ENCODE measurements around the gene AP1AR.

The AP1AR gene

DNA sequence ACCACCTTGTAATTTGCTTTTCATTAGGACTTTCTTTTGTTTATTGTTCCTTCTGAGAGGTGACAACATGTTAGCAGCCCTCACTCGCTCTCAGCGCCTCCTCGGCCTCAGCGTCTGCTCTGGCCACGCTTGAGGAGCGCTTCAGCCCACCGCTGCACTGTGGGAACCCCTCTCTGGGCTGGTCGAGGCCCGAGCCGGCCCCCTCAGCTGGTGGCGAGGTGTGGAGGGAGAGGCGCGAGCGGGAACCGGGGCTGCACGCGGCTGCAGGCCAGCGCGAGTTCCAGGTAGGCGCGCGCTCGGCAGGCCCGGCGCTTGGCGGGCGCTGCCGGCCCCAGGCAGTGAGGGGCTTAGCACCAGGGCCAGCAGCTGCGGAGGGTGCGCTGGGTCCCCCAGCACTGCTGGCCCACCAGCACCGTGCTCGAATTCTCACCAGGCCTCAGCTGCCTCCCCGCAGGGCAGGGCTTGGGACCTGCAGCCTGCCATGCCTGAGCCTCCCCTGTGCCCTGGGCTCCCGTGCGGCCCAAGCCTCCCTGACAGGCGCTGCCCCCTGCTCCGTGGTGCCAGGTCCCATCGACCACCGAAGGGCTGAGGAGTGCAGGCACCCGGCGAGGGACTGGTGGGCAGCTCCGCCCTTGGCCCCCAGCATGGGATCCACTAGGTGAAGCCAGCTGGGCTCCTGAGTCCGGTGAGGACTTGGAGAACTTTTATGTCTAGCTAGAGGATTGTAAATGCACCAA is 9.2 kb upstream of the AP1AR start:
- no peak for DNase-seq

DNA sequence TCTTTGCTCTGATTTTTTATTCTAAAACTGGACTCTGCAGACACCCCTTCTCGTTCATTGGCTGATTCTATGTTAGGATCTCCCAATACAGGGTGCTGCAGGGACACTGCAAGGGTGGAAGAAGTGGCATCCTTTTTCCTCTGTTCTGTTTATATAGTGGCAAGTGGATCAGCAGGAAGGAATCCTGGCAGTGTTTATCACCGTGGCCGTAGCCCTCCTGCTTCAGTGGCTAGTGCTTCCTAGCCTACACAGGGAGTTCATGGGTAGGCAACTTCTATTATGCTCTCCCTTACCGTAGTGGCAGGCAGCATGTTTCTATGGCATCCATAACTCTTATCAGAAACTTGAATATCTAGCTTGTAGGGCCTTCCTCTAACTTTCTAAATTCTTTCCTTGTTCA is 6.4 kb upstream of the AP1AR start:
- no peak for DNase-seq

DNA sequence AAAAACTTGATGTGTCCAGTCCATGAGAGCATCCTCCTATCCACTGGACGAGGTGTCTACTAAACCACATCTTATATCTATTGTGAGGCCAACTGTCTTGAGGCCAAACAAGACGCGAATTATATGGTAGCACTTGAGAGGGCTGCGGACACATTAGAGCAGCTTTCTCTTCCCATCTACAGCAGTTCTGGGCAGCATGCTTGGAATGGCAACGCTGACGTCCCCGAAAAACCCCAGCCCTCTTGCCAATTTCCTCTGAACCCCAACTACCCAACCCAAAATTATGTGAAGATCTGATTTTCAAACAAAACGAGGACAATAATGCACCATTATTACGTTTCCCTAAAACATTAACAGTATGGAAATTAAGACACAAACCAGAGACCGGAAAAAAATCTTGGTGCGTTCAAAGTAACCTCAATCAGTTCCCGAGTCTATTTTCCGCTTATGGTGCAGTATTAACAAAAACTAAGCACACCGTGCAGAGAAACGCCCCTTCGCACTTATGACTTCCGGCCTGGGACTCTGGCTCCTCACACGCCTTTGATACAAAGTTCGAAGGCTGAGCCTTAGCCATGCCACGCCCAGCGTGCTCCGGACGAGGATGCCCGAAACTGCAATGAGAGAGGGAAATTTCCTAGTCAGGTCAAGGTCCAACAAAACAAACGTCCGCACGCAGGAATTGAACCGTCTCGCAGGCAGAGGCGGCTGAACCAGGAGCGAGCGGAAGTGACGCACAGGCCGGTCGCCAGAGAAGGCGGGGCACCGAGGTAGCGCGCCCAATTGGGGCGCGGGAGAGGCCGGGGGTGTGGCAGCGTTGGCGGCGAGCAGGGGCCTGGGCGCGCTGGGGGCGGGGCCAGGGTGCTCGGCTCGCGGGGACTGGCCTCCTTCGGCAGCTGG is 458 bp upstream of the AP1AR start:
- DNase-seq: peak; percentile 98

DNA sequence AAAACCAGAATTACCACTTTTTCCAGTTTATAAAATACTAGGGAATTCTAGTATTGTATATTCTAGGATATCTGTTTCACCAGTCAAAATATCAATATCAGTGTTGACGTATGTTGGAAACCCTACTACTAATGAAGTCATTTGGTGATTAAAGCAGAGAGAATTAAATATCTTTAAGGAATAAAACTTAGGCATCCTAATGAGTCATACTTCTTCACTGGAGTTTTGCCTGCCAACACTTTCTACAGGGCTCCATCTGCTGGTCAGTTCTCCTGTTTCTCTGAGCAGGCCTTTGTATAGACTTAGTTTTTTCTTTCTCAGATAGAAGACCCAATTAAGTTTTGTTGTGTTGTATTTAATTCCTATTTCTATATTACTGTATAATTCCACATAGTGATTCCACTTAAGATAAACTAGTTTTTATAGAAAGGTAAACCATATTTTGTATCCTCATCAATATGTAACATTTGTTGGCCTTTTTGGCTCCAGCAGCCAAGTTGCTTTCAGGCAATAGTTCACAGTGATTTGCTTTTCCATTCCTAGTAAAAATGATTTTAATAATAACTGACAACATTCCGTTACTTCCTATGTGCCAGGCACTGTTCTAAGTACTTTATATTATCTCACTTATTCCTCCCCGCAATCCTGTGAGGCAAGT is 3.5 kb downstream of the AP1AR start:
- peak; percentile 84 for DNase-seq

DNA sequence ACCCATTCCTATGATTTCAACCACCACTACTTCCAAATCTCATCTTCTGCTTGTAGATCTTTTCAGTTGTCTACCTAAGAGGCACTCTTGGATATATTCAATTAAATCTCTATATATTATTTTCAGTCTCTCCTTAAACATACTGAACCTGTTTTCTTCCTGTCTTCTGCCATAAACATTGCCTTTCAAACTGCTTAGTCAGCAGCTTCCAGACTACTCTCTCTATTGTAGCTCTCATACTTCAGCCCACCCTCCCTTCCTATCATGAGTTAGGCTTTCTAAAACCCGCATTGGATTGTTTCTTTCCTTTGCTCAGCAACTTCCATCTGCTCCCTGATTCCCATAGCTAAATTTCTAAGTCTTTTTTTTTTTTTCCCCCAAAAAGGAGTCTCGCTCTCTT is 4.5 kb downstream of the AP1AR start:
- no peak for DNase-seq

DNA sequence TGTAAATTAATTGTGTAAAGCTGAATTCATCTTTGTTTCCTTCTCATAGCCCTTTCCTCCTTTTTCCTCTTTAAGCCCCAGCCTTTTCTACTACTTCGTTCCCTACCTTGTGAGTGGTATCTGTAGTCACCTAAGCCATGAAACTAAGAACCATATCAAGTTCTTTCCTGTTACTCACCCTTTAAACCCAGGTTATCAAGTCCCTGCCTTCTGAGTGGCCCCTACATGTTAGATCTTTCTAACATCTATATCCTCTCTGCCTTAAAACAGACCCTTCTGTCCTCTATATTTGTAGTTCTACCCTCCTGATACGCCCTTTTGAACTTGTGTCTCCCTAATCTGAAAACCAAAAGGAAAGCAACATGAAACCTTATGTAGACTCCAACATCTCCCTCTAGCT is 7.2 kb downstream of the AP1AR start:
- no peak for DNase-seq

DNA sequence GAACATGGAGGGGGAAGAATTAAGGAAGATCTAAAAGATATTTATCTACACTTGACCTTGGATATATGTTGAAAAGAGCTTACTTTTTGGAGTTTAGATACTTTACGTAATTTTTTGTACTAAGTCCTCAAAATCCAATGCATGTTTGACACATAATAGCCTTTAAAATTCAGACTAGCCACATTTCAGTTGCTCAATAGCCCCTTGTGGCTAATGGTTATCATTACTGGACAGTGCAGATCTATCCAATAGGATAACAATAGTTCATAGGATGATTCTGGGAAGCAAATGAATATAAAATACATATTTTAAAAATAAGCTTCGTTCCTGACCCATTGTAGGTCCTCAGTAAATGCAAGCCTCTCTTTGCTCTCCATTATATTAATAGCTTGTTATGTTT is 13.8 kb downstream of the AP1AR start:
- DNase-seq: no peak

DNA sequence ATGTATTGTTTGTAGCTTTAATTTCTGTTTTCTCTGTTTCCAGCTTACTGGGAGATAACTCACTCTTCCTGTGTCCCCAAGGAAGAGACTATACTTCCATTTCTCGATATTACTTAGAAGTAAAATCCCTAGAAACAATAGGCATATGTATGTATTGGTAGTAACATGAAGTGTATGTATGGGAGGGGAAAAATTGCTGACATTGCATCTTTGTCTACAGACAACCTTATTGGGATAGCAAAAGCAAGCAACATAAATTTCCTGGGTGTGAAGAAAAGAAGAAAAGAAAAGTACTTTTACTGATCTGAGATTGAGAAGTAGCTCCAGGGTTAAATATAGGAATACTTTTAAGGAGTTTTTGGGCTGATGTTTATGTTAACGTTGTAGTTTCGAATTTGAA is 15.4 kb downstream of the AP1AR start:
- no peak for DNase-seq

DNA sequence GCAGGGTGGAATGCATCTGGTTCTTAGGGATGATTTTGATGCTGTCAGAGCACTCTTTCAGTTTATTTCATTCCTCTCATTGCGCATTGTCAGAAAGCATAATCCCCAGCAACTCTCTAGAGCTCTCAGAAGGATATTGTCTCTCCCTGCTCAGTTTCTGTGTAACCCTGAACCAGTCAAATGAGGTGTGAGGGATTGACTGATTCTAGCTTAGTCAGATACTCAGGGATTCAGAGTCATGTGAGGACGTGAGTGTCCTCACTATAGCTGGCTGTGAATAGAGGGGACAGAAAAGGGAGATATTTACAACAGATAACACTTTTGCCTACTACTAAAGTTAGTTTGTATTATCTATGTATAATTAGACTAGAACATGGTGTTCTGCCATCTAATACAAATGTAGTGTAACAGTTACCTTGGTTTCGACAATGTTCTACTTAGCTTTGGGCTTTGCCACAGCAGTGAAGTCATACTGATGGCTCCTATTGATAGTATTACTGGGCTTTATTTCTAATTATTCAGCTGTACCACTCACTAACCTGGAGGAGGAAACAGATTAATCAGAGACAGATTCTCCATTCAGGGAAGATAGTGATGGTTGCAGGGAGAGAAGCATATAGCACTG is 19.5 kb downstream of the AP1AR start:
- DNase-seq: no peak

DNA sequence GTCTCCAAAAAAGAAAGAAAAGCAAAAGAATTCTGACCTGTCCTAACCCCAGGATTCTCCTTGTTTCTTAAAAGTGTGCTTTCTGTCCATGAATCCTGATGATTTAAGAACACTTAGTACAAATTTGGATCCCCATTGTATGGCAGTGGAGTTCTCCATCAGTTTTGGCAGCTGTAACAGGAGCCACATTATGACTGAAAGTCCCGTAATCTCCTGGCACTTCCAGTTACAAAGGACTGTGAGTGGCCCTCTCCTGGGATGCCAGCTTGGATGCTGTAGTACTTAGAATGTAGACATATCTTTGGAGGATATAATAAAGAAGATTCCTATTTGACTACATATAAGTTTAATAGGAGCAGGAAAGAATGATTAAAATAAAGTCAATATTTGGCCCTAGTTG is 20.6 kb downstream of the AP1AR start:
- DNase-seq: no peak

DNA sequence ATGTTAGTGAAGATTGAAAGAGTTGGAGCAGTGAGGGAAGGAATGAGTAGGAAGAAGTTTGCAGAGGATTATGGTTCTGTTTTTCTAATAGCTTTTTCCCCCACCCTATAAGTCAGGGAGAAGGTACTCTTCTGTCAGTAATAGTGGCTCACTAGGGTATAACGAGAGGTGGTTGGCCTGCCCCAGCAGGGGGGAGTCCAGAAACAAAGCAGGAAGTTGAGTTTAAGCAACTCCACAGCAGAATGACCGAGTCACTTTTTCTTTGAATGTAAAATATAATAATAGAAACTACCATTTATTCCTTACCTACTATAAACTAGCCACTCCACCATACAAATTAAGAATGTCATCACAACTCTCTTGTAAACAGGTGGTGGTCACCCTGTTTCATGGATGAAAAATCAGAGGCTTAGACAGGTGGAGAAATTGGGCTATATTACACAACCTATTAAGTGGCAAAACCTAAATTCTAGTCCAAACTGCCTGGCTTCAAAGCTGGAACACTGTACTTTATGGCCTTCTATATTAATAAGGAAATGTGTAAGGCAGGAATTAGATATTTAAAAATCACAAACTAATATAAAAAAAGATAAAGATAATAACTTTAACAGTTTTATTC is 21.9 kb downstream of the AP1AR start:
- DNase-seq: no peak

DNA sequence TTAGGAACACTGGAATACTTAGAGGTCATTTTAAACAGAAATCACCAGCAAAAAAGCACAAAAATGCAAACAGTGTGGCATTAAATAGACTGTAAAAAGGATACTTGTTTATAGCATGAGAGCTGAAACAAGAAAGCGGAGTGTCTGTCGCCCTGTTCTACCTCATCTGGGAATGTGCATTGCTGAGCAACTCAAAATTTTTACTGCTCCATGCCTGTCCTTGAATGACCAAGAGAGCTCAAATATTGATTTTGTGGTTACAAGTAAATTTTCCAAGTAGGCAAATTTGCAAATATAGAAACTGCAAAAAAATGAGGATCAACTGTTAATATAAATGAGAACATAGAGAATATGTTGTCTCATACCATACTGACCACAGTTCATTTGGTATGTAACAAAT is 25.5 kb downstream of the AP1AR start:
- no peak for DNase-seq

DNA sequence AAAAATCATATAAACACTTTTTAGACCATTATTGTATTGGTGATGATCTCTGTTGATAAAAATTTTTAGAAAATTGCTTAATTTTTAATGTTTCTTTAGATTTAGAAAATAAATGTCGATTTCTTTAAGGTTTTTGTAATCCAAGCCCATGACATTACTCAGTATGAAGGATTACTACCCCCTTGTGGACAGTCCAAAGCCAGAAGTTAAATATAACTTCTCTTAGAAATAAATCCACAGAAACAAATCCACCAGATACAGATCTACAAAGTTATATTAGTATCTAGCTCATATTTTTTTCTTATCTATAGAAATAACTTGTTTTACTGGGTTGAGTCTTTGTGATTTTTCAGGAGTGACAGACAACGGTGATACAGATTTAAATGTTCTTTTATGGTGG is 35.2 kb downstream of the AP1AR start:
- DNase-seq: no peak

DNA sequence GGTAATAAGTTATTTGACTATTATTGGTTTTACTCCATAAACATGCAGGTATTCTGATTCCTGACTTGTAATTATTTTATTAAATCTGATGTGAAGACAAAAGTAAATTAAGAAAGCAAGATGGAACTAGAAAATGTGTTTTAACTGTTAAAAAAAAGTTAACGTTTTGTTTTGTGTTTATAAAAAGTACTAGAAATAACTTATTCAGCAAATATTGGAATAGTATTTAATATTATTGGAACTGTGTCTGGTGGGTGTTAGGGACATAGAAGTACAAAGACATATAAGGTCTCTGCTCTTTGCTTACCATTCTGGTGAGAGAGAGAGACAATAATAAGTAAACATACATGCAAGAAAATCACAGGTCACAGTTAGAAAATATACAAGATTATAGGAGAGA is 38.5 kb downstream of the AP1AR start:
- no peak for DNase-seq

DNA sequence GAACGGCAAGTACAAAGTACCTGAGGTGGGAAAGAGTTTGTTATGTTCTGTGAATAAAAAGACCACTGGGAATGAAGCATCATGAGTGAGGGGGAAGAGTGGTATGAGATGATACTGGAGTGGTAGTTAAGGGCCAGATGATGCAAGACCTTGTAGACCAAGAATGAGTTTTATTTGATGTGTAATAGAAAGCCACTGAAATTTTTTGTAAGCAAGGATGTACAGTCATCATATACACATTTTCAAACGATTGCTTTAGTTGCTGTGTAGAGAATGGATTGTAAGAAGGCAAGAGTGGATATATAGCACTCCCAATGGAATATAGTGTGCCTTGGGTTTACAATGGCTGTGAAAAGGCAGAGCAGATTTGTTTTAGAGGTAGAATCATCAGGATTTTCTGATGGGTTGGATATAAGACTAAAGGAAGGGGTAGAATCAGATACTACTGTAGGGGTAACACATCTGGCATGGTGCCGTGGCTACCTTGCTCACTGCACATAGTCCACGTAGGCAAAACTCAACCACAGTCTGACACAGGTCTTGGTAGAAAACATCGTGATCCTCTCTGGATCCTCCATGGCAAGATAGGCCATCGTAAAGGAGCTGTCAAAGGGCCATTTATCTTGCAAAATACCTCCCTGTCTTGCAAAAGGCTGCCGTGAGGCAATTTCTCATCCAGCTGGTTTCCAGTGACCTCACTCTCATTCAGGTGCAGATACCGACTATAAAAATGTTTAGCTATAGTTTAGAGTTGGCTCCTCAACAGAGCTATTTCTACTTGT is 39.2 kb downstream of the AP1AR start:
- no peak for DNase-seq

DNA sequence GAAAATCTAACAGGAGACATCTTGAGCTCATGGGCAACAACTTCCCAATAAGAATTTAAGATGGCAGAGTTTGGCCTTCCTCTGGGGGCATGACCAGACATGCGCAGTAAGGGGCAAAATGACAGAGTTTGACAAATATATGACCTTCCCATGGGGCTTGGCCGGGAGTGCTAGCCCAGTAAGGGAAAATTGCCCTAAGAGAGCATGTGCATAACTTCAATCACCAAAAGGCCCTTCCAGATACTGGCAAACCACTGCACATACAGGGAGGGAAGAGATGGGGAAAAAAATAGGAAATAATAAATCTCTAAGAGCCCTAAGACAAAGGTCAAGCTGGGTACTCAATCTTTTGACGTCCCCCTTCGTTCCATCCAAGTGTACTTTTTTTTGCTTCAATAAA is 40.7 kb downstream of the AP1AR start:
- no peak for DNase-seq

DNA sequence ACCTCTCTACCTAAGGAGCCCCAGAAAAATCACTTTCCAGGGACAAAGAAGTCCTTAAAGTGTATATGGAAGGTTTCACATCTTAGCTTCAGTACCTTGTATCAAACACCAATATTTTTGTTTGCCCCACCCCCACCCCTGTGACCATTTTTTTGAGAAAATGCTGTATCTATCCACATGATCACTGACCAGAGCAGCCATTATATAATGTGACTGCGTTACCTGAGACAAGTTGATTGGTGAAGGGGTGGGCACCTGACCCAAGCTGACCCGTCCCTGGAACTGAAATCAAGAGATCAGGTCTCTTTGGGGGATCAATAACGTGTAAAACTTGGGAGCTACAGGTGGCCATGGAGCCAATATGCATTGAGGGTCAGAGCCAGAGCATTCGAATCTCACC is 43.4 kb downstream of the AP1AR start:
- DNase-seq: no peak

DNA sequence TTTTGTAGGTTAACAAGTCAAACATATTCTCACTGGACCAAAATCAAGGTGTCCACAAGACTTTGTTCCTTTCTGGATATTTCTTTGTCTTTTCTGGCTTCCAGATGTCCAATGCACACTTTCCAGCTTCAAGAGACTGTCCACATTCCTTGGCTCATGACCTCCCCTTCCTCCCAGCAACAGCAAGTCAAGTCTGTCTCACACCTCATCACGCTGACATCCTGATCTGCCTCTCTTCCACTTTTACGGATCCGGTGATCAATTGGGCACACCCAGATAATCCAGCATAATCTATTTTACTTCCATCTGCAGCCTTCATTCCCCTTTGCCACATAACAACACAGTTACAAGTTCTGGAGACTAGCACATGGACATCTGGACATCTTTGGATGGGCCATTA is 44.5 kb downstream of the AP1AR start:
- DNase-seq: no peak

DNA sequence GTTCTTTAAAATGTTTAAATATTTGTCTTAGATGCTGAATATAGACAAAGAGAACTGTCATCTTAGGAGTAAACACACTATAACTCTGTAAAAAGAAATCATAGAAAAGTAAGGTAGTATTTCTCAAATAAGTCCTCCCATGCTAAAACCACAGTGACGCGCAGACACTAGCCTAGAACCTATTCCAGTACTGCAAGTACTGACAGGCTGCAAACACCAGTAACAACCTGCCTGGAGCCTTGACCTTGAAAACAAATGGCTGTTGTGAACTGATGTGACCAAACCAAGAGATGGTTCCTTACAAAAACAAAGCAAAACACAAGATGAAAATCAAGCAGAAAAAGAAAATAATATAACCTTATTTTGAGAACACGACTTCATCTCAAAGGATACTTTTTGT is 45.6 kb downstream of the AP1AR start:
- no peak for DNase-seq

DNA sequence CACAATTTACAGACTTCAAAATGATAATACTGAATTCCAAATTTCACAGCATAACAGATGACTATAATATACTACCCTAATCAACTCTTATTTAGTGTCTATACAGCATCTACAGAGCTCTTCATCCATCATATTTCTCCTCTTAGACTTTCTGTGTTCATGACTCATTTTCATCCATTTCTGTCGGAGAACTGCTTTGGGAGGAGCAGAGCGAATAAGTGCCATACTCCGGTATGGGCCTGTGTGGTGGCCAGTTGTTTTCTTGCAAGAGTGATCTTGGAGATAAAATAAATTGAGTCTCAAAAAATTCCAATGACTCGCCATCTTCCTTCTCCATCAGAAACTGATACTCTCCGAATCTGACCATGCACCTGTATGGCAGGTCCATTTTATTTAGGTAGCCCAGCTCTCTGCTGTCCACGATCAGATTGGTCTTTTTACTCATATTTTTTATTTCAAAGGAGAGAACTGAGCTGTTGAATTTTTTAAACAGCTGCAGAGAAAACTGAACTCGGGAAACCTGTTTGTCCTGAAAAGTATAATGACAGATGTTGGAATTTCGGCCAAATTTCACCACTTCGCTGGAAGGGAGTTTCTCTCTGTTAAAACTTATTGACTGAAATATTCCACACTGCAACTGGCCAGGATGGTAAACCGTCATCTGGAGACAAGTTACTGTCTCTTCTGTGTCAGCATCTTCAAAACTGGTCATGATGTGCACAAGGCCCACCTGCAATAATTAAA is 46.3 kb downstream of the AP1AR start:
- DNase-seq: no peak

Measured in midbrain (tissue), 1 donor.